Caco-2 (cell line): ENCODE data around the gene SPCS3. TPM values are rescaled to one million over a fixed set of nuclear protein-coding genes. Genes with fewer than 3 reads are reported as not detected.

Experiments used
- BruUV-seq: library from RNA; stranded (reverse); fragments of 400-500 nt; replicated peaks from 2 replicates; lab custom pipeline; 2021; lab: Mats Ljungman, UMichigan
- CTCF ChIA-PET: fragments of 300-600 bp; sonication (Branson Sonifier 250); formaldehyde crosslinking; loops from one replicate; lab custom pipeline; 2022; ENCODE audit warnings: antibody characterized with exemption; lab: Charles Lee
- POLR2A ChIA-PET: fragments of 300-600 bp; sonication (Branson Sonifier 250); formaldehyde crosslinking; loops from one replicate; lab custom pipeline; 2022; ENCODE audit warnings: antibody characterized with exemption; lab: Charles Lee
- DNase-seq, 2 experiments: peaks; one replicate each; pipeline versions ENCODE4 v3.0.0 to v3.0.0-alpha.2; 2020 to 2022
- H3K27me3 ChIP-seq: replicated peaks from 2 replicates; pipeline ENCODE4 v1.6.0; 2011; ENCODE audit warnings: low read length; ENCODE audit not compliant: control insufficient read depth, insufficient read depth
- H3K36me3 ChIP-seq: 2 replicates; pipeline ENCODE4 v1.5.1; 2011; ENCODE audit warnings: low read length; ENCODE audit not compliant: control insufficient read depth, insufficient read depth
- H3K4me1 ChIP-seq: fragments of 250-450 bp; sonication (Bioruptor Pico); 2 replicates; pipeline ENCODE4 v1.5.1; 2020; ENCODE audit warnings: mild to moderate bottlenecking
- H3K4me3 ChIP-seq: 2 replicates; pipeline ENCODE4 v1.5.1; 2011; ENCODE audit warnings: low read depth, mild to moderate bottlenecking, control low read depth, low read length
- H3K9me3 ChIP-seq: fragments of 250-450 bp; sonication (Bioruptor Pico); 2 replicates; pipeline ENCODE4 v1.5.1; 2020; ENCODE audit warnings: mild to moderate bottlenecking, moderate library complexity
- H3K27ac Mint-ChIP-seq: one replicate; pipeline ENCODE4 v1.8.0; 2022; ENCODE audit warnings: mixed read lengths; ENCODE audit not compliant: unreplicated experiment
- H3K27me3 Mint-ChIP-seq: one replicate; pipeline ENCODE4 v1.8.0; 2022; ENCODE audit warnings: mixed read lengths; ENCODE audit not compliant: insufficient read depth, unreplicated experiment
- H3K36me3 Mint-ChIP-seq: one replicate; pipeline ENCODE4 v1.8.0; 2022; ENCODE audit warnings: mild to moderate bottlenecking, mixed read lengths; ENCODE audit not compliant: insufficient read depth, unreplicated experiment
- H3K4me1 Mint-ChIP-seq: one replicate; pipeline ENCODE4 v1.8.0; 2022; ENCODE audit warnings: low read depth, mixed read lengths; ENCODE audit not compliant: unreplicated experiment
- H3K4me3 Mint-ChIP-seq: one replicate; pipeline ENCODE4 v1.8.0; 2022; ENCODE audit warnings: mild to moderate bottlenecking, moderate library complexity, mixed read lengths; ENCODE audit not compliant: unreplicated experiment
- H3K9me3 Mint-ChIP-seq: one replicate; pipeline ENCODE4 v1.8.0; 2022; ENCODE audit warnings: mixed read lengths; ENCODE audit not compliant: unreplicated experiment
- intact Hi-C: fragments of 100-400 bp; cut with micrococcal nuclease; formaldehyde crosslinking; loops from one replicate; pipeline ENCODE4 v1.10.0; 2022; ENCODE audit not compliant: unreplicated experiment
- total RNA-seq: library from RNA; stranded (reverse); gene quantifications from 2 replicates; pipeline ENCODE4 v1.2.3, GENCODE V29; 2022
- TF ChIP-seq, protein P1 (sequence below), 2 experiments: fragments of 200-600 bp in 1 of 2; IDR thresholded peaks; 1 replicate in 1 of 2; 2 replicates in 1 of 2; pipeline versions ENCODE4 v1.5.1 to v1.8.0; 2011 to 2022; ENCODE audit warnings: antibody characterized with exemption in 1 of 2, control low read depth in 1 of 2, inconsistent platforms in 1 of 2, low read depth in 1 of 2, low read length in 1 of 2, mild to moderate bottlenecking in 1 of 2, moderate library complexity in 1 of 2; ENCODE audit not compliant: insufficient read depth in 1 of 2, severe bottlenecking in 1 of 2, unreplicated experiment in 1 of 2

The SPCS3 gene
- total RNA-seq, 1 experiment from 2014 or later, result 56.2 TPM

DNA sequence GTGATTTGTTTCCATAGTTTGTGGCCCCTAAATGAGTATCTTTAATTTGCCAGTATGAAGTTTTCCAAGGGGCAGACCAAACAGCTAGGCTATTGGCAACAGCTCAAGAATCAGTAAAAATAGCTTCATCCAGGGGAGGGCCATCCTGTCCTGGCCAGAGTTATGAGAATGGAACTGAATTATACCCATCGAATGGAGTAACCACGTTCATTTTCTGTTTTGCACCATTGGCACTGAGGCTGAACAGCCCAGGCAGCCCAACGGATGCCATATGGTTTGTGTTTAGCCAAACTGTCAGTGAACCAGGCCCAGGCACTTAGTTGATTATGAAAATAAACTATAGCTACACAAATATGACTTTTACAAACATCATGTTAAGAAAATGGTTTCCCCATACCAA lies 33.0 kb upstream of the SPCS3 start:
- Histone ChIP-seq H3K27me3 (no peaks in the 10 kb centered on the region), H3K36me3 (no peaks in the 10 kb centered on the region), H3K9me3 (no peaks in the 10 kb centered on the region), H3K4me3 (no peak overlapping the region), H3K4me1 (no peaks in the 10 kb centered on the region)
- H3K27ac Mint-ChIP-seq, result no peak overlapping the region
- intact Hi-C loops, result no loop called here
- TF ChIP-seq, protein P1, sequence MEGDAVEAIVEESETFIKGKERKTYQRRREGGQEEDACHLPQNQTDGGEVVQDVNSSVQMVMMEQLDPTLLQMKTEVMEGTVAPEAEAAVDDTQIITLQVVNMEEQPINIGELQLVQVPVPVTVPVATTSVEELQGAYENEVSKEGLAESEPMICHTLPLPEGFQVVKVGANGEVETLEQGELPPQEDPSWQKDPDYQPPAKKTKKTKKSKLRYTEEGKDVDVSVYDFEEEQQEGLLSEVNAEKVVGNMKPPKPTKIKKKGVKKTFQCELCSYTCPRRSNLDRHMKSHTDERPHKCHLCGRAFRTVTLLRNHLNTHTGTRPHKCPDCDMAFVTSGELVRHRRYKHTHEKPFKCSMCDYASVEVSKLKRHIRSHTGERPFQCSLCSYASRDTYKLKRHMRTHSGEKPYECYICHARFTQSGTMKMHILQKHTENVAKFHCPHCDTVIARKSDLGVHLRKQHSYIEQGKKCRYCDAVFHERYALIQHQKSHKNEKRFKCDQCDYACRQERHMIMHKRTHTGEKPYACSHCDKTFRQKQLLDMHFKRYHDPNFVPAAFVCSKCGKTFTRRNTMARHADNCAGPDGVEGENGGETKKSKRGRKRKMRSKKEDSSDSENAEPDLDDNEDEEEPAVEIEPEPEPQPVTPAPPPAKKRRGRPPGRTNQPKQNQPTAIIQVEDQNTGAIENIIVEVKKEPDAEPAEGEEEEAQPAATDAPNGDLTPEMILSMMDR (IDR thresholded peaks at IDR 0.05; ENCODE audit: insufficient read depth in 1 of 2, low read depth in 1 of 2, low read length in 1 of 2, severe bottlenecking in 1 of 2, unreplicated experiment in 1 of 2), result no peak
- POLR2A ChIA-PET, result no interaction called here
- no TSS peak for BruUV-seq
- CTCF ChIA-PET, result no interaction called here
- no peaks in the 10 kb centered on the region for H3K4me1 Mint-ChIP-seq
- no peaks in the 10 kb centered on the region for H3K9me3 Mint-ChIP-seq
- no peak overlapping the region for H3K4me3 Mint-ChIP-seq
- DNase-seq, result no peak
- H3K27me3 Mint-ChIP-seq, result peaks cover 3% of the 10 kb centered on the region
- no peaks in the 10 kb centered on the region for H3K36me3 Mint-ChIP-seq

- H3K4me3 Mint-ChIP-seq, result no peak overlapping the region
- no peaks in the 10 kb centered on the region for H3K9me3 ChIP-seq
- no peak overlapping the region for H3K27ac Mint-ChIP-seq
- no peak overlapping the region for H3K4me3 ChIP-seq
- intact Hi-C loops, result no loop called here
- H3K27me3 Mint-ChIP-seq, result peaks cover 3% of the 10 kb centered on the region
- H3K4me1 Mint-ChIP-seq, result no peaks in the 10 kb centered on the region
- CTCF ChIA-PET, result no interaction called here
- TF ChIP-seq, protein P1 (IDR thresholded peaks at IDR 0.05; ENCODE audit: insufficient read depth in 1 of 2, low read depth in 1 of 2, low read length in 1 of 2, severe bottlenecking in 1 of 2, unreplicated experiment in 1 of 2), result no peak
- BruUV-seq, result no TSS peak
- no peaks in the 10 kb centered on the region for H3K27me3 ChIP-seq
- POLR2A ChIA-PET, result no interaction called here
- no peaks in the 10 kb centered on the region for H3K9me3 Mint-ChIP-seq
- H3K36me3 Mint-ChIP-seq, result no peaks in the 10 kb centered on the region
- H3K4me1 ChIP-seq, result no peaks in the 10 kb centered on the region
- no peak for DNase-seq
- H3K36me3 ChIP-seq, result no peaks in the 10 kb centered on the region
These were observed 32.2 kb upstream of the SPCS3 start for GRCh38 chr4:176287546-176287945.

- H3K36me3 Mint-ChIP-seq, result no peaks in the 10 kb centered on the region
- H3K4me3 Mint-ChIP-seq, result no peak overlapping the region
- Histone ChIP-seq H3K36me3 (no peaks in the 10 kb centered on the region), H3K27me3 (no peaks in the 10 kb centered on the region), H3K4me3 (no peak overlapping the region), H3K4me1 (no peaks in the 10 kb centered on the region), H3K9me3 (no peaks in the 10 kb centered on the region)
- intact Hi-C loops, result no loop called here
- no peak for DNase-seq
- H3K4me1 Mint-ChIP-seq, result no peaks in the 10 kb centered on the region
- ChIA-PET POLR2A (no interaction called here), CTCF (no interaction called here)
- H3K27me3 Mint-ChIP-seq, result peaks cover 3% of the 10 kb centered on the region
- H3K27ac Mint-ChIP-seq, result no peak overlapping the region
- no TSS peak for BruUV-seq
- TF ChIP-seq, protein P1 (IDR thresholded peaks at IDR 0.05; ENCODE audit: insufficient read depth in 1 of 2, low read depth in 1 of 2, low read length in 1 of 2, severe bottlenecking in 1 of 2, unreplicated experiment in 1 of 2), result no peak
- H3K9me3 Mint-ChIP-seq, result no peaks in the 10 kb centered on the region
These were observed 31.7 kb upstream of the SPCS3 start for GRCh38 chr4:176288020-176288419.
